HG03439 (cell line): ENCODE results near the gene SYNJ2.

Experiments used
- ATAC-seq: cut with Tn5 transposase; IDR thresholded peaks from one replicate; pipeline ENCODE4 v1.9.1; 2021; ENCODE audit warnings: mild to moderate bottlenecking, moderate library complexity; ENCODE audit not compliant: unreplicated experiment

SYNJ2 gene

DNA sequence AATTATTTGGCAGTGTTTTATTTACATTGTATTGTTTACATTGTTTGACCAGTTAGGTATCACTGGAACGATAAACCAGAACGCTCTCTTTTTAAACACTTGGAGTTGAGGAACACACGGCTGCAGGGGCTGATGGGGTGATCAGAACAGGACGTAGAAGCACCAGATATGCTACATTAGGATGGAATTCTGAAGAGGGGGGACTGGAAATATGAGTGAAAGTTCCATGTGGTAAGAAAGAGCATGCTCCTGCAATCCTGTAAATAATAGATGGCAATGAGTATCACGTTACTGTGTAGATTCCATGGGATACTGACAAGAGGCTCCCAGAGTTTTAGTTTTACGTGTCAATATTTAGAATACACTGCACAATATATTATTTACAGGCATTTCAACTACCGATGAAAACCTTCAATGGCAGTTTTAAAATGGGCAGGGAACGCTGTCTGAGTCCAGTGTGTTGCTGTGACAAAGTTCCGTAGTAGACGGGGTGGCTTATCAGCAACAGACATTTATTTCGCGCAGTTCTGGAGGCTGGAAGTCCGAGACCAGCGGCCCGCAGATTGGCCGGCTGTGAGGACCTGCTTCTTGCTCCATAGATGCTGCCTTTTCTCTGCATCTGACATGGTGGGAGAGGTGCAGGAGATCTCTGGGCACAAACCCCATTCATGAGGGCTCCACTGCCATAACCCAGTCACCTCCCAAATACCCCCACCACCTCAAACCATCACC lies 43.1 kb downstream of the SYNJ2 start:
- no peak for ATAC-seq

- peak; percentile 91 for ATAC-seq
Measured at GRCh38 chr6:158026054-158026900, 44.6 kb downstream of the SYNJ2 start.

GRCh38 chr6:158026901-158027589 lies 45.4 kb downstream of the SYNJ2 start:
- no peak for ATAC-seq

GRCh38 chr6:158027590-158028285 lies 46.1 kb downstream of the SYNJ2 start:
- ATAC-seq = no peak

DNA sequence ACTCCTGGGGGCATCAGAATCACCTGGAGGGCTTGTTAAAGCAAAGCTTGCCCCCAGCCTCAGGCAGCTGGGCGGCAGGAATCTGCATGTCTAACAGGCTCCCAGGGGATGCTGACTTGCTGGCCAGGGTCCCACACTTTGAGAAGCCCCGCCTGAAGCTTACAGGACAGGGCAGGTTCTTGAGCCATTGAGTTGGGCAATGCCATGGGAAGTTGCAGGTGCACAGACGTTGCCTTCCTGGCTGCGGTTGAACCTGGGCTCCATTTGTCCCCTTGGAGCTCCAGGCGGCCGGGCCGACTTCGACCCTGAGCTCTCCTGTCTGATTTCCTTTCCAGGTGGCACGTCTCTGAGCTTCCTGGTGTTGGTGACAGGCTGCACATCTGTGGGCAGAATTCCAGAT lies 46.8 kb downstream of the SYNJ2 start:
- no peak for ATAC-seq

- no peak for ATAC-seq
Measured at GRCh38 chr6:158028876-158029275, 47.2 kb downstream of the SYNJ2 start.

- ATAC-seq = no peak
Measured at GRCh38 chr6:158029668-158030230, 48.1 kb downstream of the SYNJ2 start.

- no peak for ATAC-seq
Measured at GRCh38 chr6:158030380-158031300, 49.0 kb downstream of the SYNJ2 start.

GRCh38 chr6:158031381-158032353 lies 50.0 kb downstream of the SYNJ2 start:
- no peak for ATAC-seq

- no peak for ATAC-seq
Measured at GRCh38 chr6:158032354-158032733, 50.7 kb downstream of the SYNJ2 start.

DNA sequence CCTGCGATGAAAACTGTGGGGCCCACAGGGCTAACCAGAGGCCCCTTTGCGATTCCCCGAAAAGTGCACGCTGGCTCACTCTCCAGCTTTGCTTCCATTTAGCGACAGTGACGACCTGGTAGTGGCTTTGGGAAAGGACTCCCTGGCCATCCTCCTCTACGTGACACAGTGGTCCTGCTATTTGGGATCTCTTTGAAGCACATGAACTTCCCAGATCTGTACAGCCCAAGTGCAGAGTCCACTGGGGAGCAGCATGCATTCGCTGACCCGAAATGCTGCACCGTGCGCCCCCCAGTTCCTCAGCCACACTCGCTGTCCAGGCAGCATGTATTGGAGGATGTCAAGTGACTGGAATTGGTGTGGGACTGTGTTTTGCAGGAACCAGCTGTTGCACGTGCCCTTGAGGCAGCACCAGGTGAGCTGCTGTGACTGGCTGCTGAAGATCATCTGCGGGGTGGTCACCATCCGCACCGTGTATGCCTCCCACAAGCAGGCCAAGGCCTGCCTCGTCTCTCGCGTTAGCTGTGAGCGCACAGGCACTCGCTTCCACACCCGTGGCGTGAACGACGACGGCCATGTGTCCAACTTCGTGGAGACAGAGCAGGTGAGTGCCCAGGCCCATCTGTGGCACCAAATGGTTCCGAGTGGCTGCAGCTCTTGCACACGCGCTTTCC lies 51.6 kb downstream of the SYNJ2 start:
- ATAC-seq = no peak

- ATAC-seq = no peak
Measured at GRCh38 chr6:158033751-158034702, 52.4 kb downstream of the SYNJ2 start.

DNA sequence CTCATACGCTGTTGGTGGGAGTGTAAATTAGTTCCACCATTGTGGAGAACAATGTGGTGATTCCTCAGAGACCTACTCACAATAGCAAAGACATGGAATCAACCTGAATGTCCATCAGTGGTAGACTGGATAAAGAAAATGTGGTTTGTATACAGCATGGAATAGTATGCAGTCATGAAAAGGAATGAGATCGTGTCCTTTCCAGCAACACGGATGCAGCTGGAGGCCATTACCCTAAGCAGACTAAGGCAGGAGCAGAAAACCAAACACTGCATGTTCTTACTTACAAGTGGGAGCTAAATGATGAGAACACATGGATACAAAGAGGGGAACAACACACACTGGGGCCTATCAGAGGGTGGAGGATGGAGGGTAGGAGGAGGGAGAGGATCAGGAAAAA lies 54.6 kb downstream of the SYNJ2 start:
- no peak for ATAC-seq

DNA sequence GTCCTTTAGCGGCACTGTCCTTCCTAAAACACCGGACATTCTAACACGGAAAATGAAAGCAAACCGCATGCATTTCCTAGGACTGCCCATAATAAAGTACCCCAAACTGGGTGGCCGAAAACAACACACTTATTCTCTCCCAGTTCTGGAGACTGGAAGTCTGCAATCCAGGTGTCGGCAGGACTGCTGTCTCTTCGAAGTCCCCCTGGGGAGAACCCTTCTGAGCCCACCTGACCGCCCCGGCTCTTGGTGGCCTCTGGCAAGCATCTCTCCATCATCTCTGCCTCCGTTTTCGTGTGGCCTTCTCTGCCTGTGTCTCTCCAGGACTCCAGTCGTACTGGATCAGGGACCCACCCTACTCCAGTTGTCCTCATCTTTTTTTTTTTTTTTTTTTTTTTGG lies 55.4 kb downstream of the SYNJ2 start:
- no peak for ATAC-seq

DNA sequence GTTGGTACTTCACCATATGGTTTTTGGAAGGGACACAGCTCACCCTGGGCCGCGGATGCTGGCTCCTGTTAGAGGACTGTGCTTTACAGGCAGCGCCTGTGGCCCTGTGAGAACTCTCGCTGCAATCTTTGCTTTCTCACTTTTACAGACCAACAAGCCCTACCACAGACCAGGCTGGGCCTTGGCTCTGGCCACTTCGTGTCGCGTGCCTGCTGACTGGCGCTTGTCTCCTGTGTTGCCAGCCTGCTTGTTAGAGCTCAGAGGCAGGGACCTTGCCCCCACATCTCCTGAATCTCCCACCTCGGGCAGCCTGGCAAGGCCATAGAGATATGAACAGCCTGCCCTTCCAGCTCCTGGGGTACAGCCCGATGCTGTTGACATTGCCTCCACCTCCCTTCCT lies 56.1 kb downstream of the SYNJ2 start:
- no peak for ATAC-seq

GRCh38 chr6:158038291-158039177 lies 56.9 kb downstream of the SYNJ2 start:
- ATAC-seq = no peak
